ENCODE measurements around the gene NINJ1.

- TF ChIP-seq POLR2A (IDR thresholded peaks at IDR 0.05) = no peak
- no peak for TF ChIP-seq CTCF (IDR thresholded peaks at IDR 0.05)
- TF ChIP-seq POLR2AphosphoS5 (IDR thresholded peaks at IDR 0.05) = no peak
Observed at GRCh38 chr9:93091056-93091452, 43.0 kb downstream of the NINJ1 start.
